ENCODE results near the gene UBAP1L.
"Not testable (repeated sequence)": the region's sequence is repeated elsewhere in the genome, so short reads cannot be mapped to it uniquely, and the experiment has no call there.

Gene UBAP1L

GRCh38 chr15:65044724-65045481 lies 70.1 kb downstream of the UBAP1L start, which contains the start of gene SLC51B:
TSS of gene SLC51B (plus strand) at chr15:65045387. CDS start at chr15:65050005, 4,618 bp downstream.
- Histone ChIP-seq H3K27me3 (ENCODE audit: low read depth, low read length) (no peaks in the 10 kb centered on the region), H4K20me1 (ENCODE audit: insufficient read depth, low read length) (no peaks in the 10 kb centered on the region; the same call in 1 of the 2 replicates), H3K36me3 (replicated peaks; ENCODE audit: low read depth, low read length) (no peaks in the 10 kb centered on the region), H3K4me3 (ENCODE audit: low read length) (no peak within 1 kb of the TSS), H3K9ac (ENCODE audit: low read length) (no peak within 1 kb of the TSS), H2AFZ (ENCODE audit: low read depth, low read length) (no peak within 1 kb of the TSS), H3K4me2 (ENCODE audit: low read length) (peak within 1 kb of the TSS; percentile 17; the same call in 1 of the 2 replicates), H3K4me1 (ENCODE audit: low read length) (peaks cover 10% of the 10 kb centered on the region), H3K79me2 (ENCODE audit: low read length) (no peaks in the 10 kb centered on the region), H3K9me3 (ENCODE audit: insufficient read depth, low read length) (no peaks in the 10 kb centered on the region), H3K27ac (ENCODE audit: low read length) (no peak within 1 kb of the TSS)
- no peak for TF ChIP-seq CTCF (IDR thresholded peaks at IDR 0.05; ENCODE audit: low read depth, low read length)
- TF ChIP-seq EZH2phosphoT487 (IDR thresholded peaks at IDR 0.05; ENCODE audit: low read depth), result no peak

GRCh38 chr15:65044218-65044617 lies 70.8 kb downstream of the UBAP1L start:
- peak overlapping the region; percentile 17; the same call in 1 of the 2 replicates for H3K4me2 ChIP-seq (ENCODE audit: low read length)
- H3K27ac ChIP-seq (ENCODE audit: low read length); H4K20me1 ChIP-seq (ENCODE audit: insufficient read depth, low read length); H3K4me3 ChIP-seq (ENCODE audit: low read length); H3K36me3 ChIP-seq (replicated peaks; ENCODE audit: low read depth, low read length); H2AFZ ChIP-seq (ENCODE audit: low read depth, low read length); H3K9me3 ChIP-seq (ENCODE audit: insufficient read depth, low read length); H3K27me3 ChIP-seq (ENCODE audit: low read depth, low read length); H3K9ac ChIP-seq (ENCODE audit: low read length); H3K79me2 ChIP-seq (ENCODE audit: low read length); H3K4me1 ChIP-seq (ENCODE audit: low read length): not testable (repeated sequence)

GRCh38 chr15:65042776-65043327 lies 72.1 kb downstream of the UBAP1L start:
- Histone ChIP-seq H2AFZ (ENCODE audit: low read depth, low read length) (no peak overlapping the region), H3K4me2 (ENCODE audit: low read length) (no peak overlapping the region)
- TF ChIP-seq EZH2phosphoT487 (IDR thresholded peaks at IDR 0.05; ENCODE audit: low read depth) (no peak), CTCF (IDR thresholded peaks at IDR 0.05; ENCODE audit: low read depth, low read length) (no peak)

More at GRCh38 chr15:65042776-65043327, 72.1 kb downstream of the UBAP1L start:
- no peak overlapping the region for H3K9ac ChIP-seq (ENCODE audit: low read length)
- no peaks in the 10 kb centered on the region for H3K36me3 ChIP-seq (replicated peaks; ENCODE audit: low read depth, low read length)
- no peaks in the 10 kb centered on the region for H3K9me3 ChIP-seq (ENCODE audit: insufficient read depth, low read length)
- peaks cover 6% of the 10 kb centered on the region for H3K4me1 ChIP-seq (ENCODE audit: low read length)
- no peaks in the 10 kb centered on the region for H3K79me2 ChIP-seq (ENCODE audit: low read length)
- H3K27ac ChIP-seq (ENCODE audit: low read length), result no peak overlapping the region
- H3K27me3 ChIP-seq (ENCODE audit: low read depth, low read length), result no peaks in the 10 kb centered on the region
- H4K20me1 ChIP-seq (ENCODE audit: insufficient read depth, low read length), result no peaks in the 10 kb centered on the region; the same call in 1 of the 2 replicates
- H3K4me3 ChIP-seq (ENCODE audit: low read length), result no peak overlapping the region
